Esophagus squamous epithelium (tissue), 4 donors: ENCODE results near the gene RTN4R.

Experiments
- POLR2A ChIP-seq, 4 donors: fragments of 450-650 bp; IDR thresholded peaks; one replicate each; pipeline ENCODE4 v1.6.1; 2017; ENCODE audit warnings: antibody characterized with exemption in 4 of 4, mild to moderate bottlenecking in 4 of 4, moderate library complexity in 3 of 4
- TF ChIP-seq, protein P1 (sequence below), 6 experiments: fragments of 450-650 bp in 4 of 6; fragments of 200-600 bp in 2 of 6; sonication (generic) in 2 of 6; IDR thresholded peaks; one replicate each; pipeline ENCODE4 v1.5.1; 2016 to 2019; ENCODE audit warnings: antibody characterized with exemption in 6 of 6, mild to moderate bottlenecking in 4 of 6, moderate library complexity in 4 of 6

DNA sequence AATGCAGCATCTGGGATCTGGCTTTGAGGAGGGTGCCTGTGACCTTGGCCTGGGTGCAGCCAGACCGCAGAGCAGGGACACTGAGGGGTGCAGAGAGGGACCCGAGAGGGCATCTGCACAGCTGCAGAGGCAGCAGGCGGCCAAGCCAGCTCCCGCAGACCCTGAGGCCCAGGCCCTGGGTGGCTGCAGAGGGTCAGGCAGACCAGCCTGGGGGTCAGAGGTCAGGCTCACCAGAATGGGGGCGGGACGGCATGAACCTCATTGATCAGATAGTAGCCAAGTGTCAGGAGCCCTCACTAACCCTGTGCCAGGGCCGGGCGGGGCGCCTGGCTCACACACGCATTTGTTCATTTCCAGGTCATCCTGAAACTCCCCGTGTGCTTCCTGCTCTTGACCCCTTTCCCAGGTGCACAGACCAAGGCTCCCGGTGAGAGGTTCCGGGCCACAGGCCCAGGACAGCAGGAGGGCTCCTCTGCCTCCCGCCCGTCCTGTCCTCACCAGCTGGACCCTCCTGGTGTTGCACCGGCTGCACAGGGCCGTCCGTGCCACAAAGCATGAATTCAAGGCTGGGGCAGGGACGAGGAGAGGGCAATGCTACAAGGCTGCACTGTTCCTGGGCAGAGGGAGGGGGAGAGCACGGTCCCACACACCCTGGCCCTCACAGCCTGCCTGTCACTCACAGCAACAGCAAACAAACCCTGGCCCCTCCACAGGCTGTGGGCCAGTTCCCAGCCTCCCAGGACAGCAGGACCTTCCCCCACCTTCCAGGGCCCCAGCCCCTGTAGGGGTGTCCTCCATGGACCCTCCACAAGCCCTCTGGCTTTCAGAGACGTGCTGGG, 3.3 kb downstream of the RTN4R start:
- TF ChIP-seq, protein P1, sequence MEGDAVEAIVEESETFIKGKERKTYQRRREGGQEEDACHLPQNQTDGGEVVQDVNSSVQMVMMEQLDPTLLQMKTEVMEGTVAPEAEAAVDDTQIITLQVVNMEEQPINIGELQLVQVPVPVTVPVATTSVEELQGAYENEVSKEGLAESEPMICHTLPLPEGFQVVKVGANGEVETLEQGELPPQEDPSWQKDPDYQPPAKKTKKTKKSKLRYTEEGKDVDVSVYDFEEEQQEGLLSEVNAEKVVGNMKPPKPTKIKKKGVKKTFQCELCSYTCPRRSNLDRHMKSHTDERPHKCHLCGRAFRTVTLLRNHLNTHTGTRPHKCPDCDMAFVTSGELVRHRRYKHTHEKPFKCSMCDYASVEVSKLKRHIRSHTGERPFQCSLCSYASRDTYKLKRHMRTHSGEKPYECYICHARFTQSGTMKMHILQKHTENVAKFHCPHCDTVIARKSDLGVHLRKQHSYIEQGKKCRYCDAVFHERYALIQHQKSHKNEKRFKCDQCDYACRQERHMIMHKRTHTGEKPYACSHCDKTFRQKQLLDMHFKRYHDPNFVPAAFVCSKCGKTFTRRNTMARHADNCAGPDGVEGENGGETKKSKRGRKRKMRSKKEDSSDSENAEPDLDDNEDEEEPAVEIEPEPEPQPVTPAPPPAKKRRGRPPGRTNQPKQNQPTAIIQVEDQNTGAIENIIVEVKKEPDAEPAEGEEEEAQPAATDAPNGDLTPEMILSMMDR (IDR thresholded peaks at IDR 0.05): no peak
- no peak for TF ChIP-seq POLR2A (IDR thresholded peaks at IDR 0.05)
